ENCODE measurements around the gene MIPEP.

DNA sequence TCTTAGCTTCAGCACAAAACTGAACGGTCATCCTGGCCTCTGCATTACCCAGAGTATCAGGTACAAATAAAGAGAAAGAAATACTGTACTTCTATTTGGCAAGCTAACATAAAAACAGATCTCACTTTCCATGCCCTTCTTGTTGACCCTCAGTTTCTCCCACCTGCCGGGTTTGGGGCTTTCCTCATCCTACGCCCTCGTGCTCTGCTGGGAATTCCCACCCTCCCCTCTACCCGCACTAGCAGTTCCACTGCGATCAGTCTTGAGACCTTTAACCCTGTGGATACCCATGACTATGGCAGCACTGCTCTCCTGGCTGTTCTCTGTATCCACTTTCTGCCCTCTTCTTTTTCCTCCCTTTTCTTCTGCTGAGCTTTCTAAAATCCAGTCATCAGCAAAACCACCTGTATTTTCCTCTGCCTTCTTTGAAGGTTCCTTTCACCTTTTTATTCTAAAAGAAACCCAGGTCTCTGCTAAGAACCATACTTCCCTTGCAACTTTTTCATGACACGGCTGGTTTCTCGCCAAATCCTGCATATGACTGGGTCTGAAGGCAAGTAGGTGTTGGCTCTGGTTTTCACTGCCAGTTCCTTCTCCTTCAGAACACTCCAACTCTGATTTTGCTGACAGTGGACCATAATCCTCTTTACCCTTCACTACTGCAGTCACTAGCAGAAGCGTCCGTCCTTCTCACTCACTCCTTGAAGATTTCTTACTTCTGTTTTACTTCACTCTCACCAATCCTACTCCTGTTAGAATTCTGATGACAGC, 99.4 kb downstream of the MIPEP start:
- TF ChIP-seq, protein P1, sequence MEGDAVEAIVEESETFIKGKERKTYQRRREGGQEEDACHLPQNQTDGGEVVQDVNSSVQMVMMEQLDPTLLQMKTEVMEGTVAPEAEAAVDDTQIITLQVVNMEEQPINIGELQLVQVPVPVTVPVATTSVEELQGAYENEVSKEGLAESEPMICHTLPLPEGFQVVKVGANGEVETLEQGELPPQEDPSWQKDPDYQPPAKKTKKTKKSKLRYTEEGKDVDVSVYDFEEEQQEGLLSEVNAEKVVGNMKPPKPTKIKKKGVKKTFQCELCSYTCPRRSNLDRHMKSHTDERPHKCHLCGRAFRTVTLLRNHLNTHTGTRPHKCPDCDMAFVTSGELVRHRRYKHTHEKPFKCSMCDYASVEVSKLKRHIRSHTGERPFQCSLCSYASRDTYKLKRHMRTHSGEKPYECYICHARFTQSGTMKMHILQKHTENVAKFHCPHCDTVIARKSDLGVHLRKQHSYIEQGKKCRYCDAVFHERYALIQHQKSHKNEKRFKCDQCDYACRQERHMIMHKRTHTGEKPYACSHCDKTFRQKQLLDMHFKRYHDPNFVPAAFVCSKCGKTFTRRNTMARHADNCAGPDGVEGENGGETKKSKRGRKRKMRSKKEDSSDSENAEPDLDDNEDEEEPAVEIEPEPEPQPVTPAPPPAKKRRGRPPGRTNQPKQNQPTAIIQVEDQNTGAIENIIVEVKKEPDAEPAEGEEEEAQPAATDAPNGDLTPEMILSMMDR (tag by site-specific recombination; IDR thresholded peaks at IDR 0.05), result no peak
- TF ChIP-seq ZNF121 (tag by site-specific recombination; IDR thresholded peaks at IDR 0.05), result no peak
- no peak for TF ChIP-seq ZSCAN30 (tag by site-specific recombination; IDR thresholded peaks at IDR 0.05)
- TF ChIP-seq YY2 (tag by site-specific recombination; IDR thresholded peaks at IDR 0.05), result no peak
- no peak for TF ChIP-seq ZBTB48 (tag by site-specific recombination; IDR thresholded peaks at IDR 0.05)
- TF ChIP-seq ZNF791 (tag by site-specific recombination; IDR thresholded peaks at IDR 0.05), result no peak
- no peak for TF ChIP-seq ZNF660 (tag by site-specific recombination; IDR thresholded peaks at IDR 0.05)
- no peak for TF ChIP-seq ZNF10 (tag by site-specific recombination; IDR thresholded peaks at IDR 0.05)
- TF ChIP-seq SETDB1 (IDR thresholded peaks at IDR 0.05; ENCODE audit: insufficient read length, low read length), result no peak
- no peak for TF ChIP-seq ZEB2 (tag by site-specific recombination; IDR thresholded peaks at IDR 0.05)

All from HEK293 (cell line).